Measurements from ENCODE around the gene KMT2C. TPM values are rescaled to one million over a fixed set of nuclear protein-coding genes. Genes with fewer than 3 reads are reported as not detected.

KMT2C gene
- total and polyA plus RNA-seq, 2 of the 13 experiments (the other 11 are each of a cell fraction or from before 2014, with no cell fraction given): 7.1 to 14.4 TPM

DNA sequence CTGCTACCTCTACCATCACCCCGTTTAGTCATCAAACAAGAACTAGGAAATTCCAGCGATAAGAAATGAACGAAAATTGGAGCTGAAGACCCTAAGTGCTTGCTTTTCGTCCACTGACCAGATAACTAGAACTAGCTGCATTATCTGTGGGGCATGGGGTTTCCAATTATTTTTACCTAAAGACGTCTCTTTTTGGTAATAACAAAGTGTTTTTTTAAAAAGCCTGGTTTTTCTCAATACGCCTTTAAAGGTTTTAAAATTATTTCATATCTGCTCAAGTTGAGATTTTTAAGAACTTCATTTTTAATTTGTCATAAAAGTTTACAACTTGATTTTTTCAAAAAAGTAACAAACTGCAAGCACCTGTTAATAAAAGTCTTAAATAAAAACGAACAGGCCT lies 306.1 kb downstream of the KMT2C start (continued):
- TF ChIP-seq, protein P1, sequence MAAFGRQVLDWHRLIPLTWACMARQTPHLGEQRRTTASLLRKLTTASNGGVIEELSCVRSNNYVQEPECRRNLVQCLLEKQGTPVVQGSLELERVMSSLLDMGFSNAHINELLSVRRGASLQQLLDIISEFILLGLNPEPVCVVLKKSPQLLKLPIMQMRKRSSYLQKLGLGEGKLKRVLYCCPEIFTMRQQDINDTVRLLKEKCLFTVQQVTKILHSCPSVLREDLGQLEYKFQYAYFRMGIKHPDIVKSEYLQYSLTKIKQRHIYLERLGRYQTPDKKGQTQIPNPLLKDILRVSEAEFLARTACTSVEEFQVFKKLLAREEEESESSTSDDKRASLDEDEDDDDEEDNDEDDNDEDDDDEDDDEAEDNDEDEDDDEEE (CRISPR knock-in tag; IDR thresholded peaks at IDR 0.05): no peak
- TF ChIP-seq, protein P2, sequence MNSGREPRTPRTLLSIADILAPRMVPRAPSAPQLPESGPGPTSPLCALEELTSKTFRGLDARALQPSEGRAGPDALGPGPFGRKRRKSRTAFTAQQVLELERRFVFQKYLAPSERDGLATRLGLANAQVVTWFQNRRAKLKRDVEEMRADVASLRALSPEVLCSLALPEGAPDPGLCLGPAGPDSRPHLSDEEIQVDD (CRISPR knock-in tag; IDR thresholded peaks at IDR 0.05; ENCODE audit: borderline replicate concordance): no peak
- TF ChIP-seq ZNF564 (CRISPR knock-in tag; IDR thresholded peaks at IDR 0.05) (no peak), ARNT2 (CRISPR knock-in tag; IDR thresholded peaks at IDR 0.05; ENCODE audit: low read depth) (no peak), XBP1 (CRISPR knock-in tag; IDR thresholded peaks at IDR 0.05) (no peak)
- TF ChIP-seq, protein P3, sequence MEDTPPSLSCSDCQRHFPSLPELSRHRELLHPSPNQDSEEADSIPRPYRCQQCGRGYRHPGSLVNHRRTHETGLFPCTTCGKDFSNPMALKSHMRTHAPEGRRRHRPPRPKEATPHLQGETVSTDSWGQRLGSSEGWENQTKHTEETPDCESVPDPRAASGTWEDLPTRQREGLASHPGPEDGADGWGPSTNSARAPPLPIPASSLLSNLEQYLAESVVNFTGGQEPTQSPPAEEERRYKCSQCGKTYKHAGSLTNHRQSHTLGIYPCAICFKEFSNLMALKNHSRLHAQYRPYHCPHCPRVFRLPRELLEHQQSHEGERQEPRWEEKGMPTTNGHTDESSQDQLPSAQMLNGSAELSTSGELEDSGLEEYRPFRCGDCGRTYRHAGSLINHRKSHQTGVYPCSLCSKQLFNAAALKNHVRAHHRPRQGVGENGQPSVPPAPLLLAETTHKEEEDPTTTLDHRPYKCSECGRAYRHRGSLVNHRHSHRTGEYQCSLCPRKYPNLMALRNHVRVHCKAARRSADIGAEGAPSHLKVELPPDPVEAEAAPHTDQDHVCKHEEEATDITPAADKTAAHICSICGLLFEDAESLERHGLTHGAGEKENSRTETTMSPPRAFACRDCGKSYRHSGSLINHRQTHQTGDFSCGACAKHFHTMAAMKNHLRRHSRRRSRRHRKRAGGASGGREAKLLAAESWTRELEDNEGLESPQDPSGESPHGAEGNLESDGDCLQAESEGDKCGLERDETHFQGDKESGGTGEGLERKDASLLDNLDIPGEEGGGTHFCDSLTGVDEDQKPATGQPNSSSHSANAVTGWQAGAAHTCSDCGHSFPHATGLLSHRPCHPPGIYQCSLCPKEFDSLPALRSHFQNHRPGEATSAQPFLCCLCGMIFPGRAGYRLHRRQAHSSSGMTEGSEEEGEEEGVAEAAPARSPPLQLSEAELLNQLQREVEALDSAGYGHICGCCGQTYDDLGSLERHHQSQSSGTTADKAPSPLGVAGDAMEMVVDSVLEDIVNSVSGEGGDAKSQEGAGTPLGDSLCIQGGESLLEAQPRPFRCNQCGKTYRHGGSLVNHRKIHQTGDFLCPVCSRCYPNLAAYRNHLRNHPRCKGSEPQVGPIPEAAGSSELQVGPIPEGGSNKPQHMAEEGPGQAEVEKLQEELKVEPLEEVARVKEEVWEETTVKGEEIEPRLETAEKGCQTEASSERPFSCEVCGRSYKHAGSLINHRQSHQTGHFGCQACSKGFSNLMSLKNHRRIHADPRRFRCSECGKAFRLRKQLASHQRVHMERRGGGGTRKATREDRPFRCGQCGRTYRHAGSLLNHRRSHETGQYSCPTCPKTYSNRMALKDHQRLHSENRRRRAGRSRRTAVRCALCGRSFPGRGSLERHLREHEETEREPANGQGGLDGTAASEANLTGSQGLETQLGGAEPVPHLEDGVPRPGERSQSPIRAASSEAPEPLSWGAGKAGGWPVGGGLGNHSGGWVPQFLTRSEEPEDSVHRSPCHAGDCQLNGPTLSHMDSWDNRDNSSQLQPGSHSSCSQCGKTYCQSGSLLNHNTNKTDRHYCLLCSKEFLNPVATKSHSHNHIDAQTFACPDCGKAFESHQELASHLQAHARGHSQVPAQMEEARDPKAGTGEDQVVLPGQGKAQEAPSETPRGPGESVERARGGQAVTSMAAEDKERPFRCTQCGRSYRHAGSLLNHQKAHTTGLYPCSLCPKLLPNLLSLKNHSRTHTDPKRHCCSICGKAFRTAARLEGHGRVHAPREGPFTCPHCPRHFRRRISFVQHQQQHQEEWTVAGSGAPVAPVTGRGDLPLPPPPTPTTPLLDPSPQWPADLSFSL (CRISPR knock-in tag; IDR thresholded peaks at IDR 0.05): no peak
